GM19351 (cell line): ENCODE data around the gene MYH9.
"Not testable (repeated sequence)": the region's sequence is repeated elsewhere in the genome, so short reads cannot be mapped to it uniquely, and the experiment has no call there.

Experiments
- ATAC-seq: cut with Tn5 transposase; IDR thresholded peaks from one replicate; pipeline ENCODE4 v1.9.1; 2021; ENCODE audit warnings: mild to moderate bottlenecking, moderate library complexity; ENCODE audit not compliant: unreplicated experiment

The MYH9 gene

DNA sequence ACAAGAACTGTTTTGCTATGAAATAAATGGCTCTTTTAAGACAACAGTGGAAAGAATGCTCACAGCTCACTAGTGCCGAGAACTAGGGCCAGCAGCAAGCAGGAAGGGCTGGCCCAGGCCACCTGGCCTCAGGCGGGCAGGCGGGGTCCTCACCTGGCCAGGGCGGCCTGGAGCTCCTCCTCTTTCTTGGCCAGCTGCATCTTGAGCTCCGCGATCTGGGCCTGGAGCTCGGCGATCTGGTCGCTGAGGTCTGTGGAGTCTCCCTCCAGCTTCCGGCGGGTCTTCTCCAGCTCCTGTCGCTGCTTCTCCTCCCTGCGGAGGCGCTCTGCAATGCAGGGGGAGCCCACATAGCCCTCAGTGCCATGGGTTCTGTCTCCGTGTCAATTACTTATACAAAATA lies 91.1 kb downstream of the MYH9 start:
- no peak for ATAC-seq

GRCh38 chr22:36295247-36295646 lies 92.5 kb downstream of the MYH9 start:
- no peak for ATAC-seq

DNA sequence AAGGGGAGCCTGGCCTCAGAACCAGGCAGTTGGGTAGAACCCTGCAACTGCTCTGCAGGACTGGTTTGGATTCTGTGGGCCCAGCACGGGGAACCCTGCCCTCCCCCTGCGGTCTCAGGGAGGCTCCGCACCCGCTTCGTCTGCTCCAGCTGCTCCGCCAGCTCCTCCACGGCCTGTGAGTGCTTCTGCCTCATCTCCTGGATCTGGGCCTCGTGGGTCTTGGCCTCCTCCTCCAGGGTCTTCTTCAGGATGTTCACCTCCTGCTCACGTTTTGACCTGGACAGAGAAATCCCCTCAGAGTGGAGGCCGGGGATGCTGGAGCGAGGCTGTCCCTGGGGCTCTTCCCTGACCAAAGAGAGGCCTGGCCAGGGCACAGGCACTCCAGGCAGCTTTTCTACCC lies 93.0 kb downstream of the MYH9 start:
- ATAC-seq, result no peak

DNA sequence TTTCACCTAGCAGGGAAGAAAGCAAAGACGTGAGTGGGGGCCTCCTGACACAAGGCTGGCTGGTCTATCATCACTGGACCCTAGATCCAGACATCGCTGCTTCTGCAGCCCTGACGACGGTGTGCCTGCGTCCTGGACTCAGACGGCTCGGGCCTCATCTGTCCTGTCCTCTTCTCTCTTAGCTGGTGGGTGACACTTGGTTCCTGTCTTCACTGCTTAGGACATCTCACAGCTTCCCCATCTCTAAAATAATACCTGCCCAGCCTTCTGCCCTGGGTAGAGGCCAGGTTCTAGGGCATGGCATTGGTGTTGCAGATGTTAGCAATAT lies 93.5 kb downstream of the MYH9 start:
- no peak for ATAC-seq

- no peak for ATAC-seq
Observed at GRCh38 chr22:36293606-36294292, 94.0 kb downstream of the MYH9 start.

DNA sequence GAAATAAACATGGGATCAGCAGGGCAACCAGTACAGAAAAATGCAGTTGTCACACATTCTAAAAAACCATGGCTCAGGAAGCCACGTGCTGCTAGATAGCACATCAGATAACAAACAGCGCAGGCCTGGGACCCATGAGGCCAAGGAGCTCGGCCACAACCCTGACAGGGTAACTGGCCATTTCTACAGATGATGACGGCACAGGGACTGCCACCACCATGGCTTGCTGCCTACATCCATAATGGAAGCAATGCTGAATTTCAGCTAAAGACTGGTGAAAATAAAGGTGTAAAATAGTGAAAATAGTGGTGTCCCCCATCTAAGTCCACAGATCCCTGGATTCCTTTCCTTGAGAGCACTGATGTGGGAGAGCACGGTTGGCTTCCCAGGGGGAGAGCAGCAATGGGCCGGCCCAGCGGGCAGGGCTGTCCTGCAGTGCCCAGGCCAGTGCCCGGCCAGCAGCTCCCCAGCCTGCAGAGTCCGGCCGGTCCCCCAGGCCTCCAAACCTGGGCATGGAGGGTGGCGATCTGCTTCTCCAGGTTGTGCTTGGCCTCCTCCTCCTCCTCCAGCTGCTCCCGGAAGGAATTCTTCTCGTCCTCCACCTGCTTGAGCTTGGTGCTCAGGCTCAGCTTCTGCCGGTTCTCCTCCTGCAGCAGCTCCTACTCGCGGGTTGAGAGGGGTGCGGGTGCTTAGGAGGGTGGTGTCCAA lies 94.8 kb downstream of the MYH9 start:
- ATAC-seq, result no peak

DNA sequence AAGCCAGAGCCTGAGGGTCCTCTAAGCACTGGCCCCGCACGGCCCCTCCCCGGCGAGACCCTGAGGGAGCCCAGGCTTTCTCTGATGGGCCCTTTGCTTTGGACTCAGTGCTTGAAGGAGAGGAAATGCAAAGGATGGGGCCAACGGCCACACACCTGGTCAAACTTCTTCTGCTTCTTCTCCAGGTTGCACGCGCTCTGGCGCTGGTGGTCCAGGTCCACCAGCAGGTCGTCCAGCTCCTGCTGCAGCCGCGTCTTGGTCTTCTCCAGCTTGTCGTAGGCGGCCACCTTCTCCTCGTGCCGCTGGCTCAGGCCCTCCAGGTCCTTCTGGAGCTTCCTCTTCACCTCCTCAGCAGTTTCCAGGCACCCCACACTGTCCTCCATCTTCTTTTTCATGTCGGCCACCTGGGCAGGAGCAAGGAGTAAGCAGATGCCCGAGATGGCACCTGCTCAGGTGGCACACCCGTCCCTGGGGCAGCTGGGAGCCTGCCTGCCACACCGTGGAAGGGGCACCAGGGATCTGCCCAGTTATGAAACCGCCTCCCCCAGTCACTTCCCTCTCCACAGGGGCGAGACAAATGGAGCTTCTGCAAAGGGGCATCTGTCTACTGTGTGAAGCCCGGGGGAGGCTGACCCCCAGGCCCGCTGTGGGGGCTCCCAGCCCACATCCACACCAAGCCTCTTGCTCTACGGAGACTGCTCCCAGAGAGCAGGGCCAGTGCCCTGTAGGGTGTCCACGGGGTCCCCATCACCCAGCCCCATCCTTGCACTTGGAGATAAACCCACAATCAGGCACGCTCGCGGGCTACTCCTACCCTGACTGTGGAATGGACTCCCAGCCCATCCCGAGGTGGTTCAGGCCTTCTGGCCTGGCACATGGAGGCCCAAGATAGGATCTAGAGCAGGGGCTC lies 95.7 kb downstream of the MYH9 start:
- ATAC-seq, result no peak

GRCh38 chr22:36290391-36291075 lies 97.2 kb downstream of the MYH9 start:
- not testable (repeated sequence) for ATAC-seq

- ATAC-seq, result not testable (repeated sequence)
Observed at GRCh38 chr22:36289948-36290371, 97.8 kb downstream of the MYH9 start.

- no peak for ATAC-seq
Observed at GRCh38 chr22:36289406-36289870, 98.3 kb downstream of the MYH9 start.

GRCh38 chr22:36288571-36289405 lies 99.0 kb downstream of the MYH9 start:
- ATAC-seq, result no peak

DNA sequence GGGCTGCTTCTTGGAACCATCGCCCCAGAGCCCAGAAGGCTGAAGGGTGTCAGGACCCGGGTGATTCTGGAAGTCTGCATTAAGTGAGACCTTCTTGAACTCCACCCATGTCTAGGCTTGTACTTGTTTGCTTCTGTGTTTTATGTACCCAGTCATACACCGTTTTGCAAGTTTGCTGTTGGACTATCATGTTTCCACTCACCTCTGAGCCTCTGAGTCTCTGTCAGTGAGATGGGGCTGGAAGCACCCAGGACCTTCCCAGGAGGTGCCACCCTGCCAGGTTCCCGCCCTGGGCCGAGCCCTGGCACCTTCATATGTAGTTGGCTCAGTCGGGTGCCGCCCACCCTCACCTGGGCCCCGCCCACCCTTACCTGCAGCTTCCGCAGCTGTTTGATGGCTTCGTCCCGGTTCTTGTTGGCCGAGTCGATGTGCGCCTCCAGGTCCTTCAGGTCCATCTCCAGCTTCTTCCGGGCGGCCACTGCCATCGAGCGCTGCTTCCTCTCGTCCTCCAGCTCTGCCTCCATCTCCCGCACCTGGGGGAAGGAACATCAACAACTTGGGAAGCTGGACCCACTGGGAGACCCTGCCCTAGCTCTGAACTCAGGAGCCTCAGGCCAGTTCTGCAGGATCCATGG lies 99.8 kb downstream of the MYH9 start:
- ATAC-seq, result no peak

GRCh38 chr22:36286096-36286957 lies 101.4 kb downstream of the MYH9 start:
- no peak for ATAC-seq

- no peak for ATAC-seq
Observed at GRCh38 chr22:36285545-36285944, 102.2 kb downstream of the MYH9 start.

- ATAC-seq, result no peak
Observed at GRCh38 chr22:36285017-36285416, 102.8 kb downstream of the MYH9 start.

DNA sequence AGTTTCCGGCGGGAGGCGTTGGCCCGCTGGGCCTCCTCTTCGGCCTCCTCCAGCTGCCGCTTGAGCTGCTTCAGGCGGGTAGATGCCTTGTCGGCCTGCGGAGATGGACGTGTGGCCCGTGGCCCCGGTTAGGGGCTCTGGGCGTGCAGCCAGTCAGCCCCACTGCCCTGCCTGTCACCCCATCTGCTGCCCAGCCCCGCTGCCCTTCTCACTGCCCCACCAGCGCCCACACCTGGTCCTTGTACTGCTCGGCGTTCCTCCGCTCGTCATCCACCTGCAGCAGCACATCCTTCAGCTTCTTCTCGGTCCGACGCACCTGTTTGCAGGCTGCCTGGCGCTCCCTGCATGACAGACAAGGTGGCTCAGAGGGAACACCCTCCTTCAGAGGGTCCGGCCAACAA lies 103.6 kb downstream of the MYH9 start:
- no peak for ATAC-seq

- ATAC-seq, result no peak
Observed at GRCh38 chr22:36282328-36282831, 105.4 kb downstream of the MYH9 start.

GRCh38 chr22:36281781-36282327 lies 105.9 kb downstream of the MYH9 start:
- ATAC-seq, result no peak
